ENCODE results near the gene SAMD7. TPM values are rescaled to one million over a fixed set of nuclear protein-coding genes. Genes with fewer than 3 reads are reported as not detected.

The SAMD7 gene
- total and polyA plus RNA-seq, 9 of the 15 experiments (the other 6 are each of a cell fraction or from before 2014, with no cell fraction given), result not detected

DNA sequence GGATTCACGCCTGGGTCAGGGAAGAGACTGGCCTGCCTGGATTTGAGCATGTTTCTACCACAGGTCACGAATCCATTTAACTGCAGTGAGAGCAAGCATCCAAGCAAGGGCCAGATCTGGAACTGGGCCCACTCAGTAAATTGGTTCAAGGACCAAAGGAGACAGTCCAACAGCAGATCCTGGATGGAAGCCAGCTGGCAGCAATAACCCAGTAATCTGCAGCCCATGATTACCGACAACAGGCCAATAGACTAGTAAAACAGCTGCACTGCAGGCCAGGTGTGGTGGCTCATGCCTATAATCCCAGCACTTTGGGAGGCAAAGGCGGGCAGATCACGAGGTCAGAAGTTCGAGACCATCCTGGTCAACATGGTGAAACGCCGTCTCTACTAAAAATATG is 11.8 kb downstream of the SAMD7 start:
- Histone ChIP-seq H3K4me3 (no peak overlapping the region), H3K79me2 (ENCODE audit: control insufficient read depth, insufficient read depth, low read length) (no peaks in the 10 kb centered on the region), H3K4me2 (ENCODE audit: insufficient read depth, low read length) (no peak overlapping the region), H4K20me1 (replicated peaks; ENCODE audit: control insufficient read depth, insufficient read depth, low read length) (no peaks in the 10 kb centered on the region), H3K9me1 (ENCODE audit: control insufficient read depth, insufficient read depth, low read length) (no peaks in the 10 kb centered on the region), H3K36me3 (ENCODE audit: control insufficient read depth, insufficient read depth, low read length) (no peaks in the 10 kb centered on the region), H3K4me1 (replicated peaks in 1 of 2; ENCODE audit: control insufficient read depth in 2 of 2, insufficient read depth in 2 of 2, low read length in 2 of 2) (0 out of 5 replicates have a peak, but pooled peaks cover 0 to 3% of the 10 kb centered on the region in 2 experiments), H3K9me3 (replicated peaks; ENCODE audit: control insufficient read depth, insufficient read depth, low read depth, low read length) (no peaks in the 10 kb centered on the region), H3K27ac (ENCODE audit: extremely low read depth, low read depth, low read length) (no peak overlapping the region), H3K9ac (ENCODE audit: insufficient read depth in 1 of 2, low read depth in 2 of 2, low read length in 2 of 2) (no peak overlapping the region), H3K27me3 (ENCODE audit: control insufficient read depth in 2 of 2, insufficient read depth in 2 of 2, low read length in 2 of 2) (no peaks in the 10 kb centered on the region; a peak in 1 of 5 replicates), H2AFZ (ENCODE audit: low read depth, low read length) (no peak overlapping the region)
- CTCF ChIA-PET (ENCODE audit: low intra/inter-chr PET ratio), result no interaction called here
- WGBS (ENCODE audit: insufficient coverage, low coverage, missing lambda C conversion rate), result 35% methylated on average over 5 of the region's 8 CpGs
- ATAC-seq, result peak; percentile 35; the same call in 2 of the 3 replicates
- POLR2A ChIA-PET, result interaction anchor here (1.1 kb wide), 1 partner anchor 20 kb away, joined by 3 read pairs; no protein-coding TSS in a partner anchor
- in situ Hi-C loops (cut with MboI), result no loop called here
- DNase-seq (ENCODE audit: extremely low read depth in 1 of 4, low spot score in 3 of 4), result peak in 1 of 4 experiments; percentile 44
- no peak for FAIRE-seq
- no TSS peak for BruUV-seq (replicated peaks)
- intact Hi-C loops (cut with micrococcal nuclease), result no loop called here
- TF ChIP-seq, protein P1, sequence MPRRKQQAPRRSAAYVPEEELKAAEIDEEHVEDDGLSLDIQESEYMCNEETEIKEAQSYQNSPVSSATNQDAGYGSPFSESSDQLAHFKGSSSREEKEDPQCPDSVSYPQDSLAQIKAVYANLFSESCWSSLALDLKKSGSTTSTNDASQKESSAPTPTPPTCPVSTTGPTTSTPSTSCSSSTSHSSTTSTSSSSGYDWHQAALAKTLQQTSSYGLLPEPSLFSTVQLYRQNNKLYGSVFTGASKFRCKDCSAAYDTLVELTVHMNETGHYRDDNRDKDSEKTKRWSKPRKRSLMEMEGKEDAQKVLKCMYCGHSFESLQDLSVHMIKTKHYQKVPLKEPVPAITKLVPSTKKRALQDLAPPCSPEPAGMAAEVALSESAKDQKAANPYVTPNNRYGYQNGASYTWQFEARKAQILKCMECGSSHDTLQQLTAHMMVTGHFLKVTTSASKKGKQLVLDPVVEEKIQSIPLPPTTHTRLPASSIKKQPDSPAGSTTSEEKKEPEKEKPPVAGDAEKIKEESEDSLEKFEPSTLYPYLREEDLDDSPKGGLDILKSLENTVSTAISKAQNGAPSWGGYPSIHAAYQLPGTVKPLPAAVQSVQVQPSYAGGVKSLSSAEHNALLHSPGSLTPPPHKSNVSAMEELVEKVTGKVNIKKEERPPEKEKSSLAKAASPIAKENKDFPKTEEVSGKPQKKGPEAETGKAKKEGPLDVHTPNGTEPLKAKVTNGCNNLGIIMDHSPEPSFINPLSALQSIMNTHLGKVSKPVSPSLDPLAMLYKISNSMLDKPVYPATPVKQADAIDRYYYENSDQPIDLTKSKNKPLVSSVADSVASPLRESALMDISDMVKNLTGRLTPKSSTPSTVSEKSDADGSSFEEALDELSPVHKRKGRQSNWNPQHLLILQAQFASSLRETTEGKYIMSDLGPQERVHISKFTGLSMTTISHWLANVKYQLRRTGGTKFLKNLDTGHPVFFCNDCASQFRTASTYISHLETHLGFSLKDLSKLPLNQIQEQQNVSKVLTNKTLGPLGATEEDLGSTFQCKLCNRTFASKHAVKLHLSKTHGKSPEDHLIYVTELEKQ (CRISPR knock-in tag; IDR thresholded peaks at IDR 0.05), result no peak
- TF ChIP-seq RUNX1 (IDR thresholded peaks at IDR 0.05; ENCODE audit: low read depth) (no peak), MEF2D (tag; conservative IDR thresholded peaks at IDR 0.05; ENCODE audit: low read depth) (no peak), TBP (optimal IDR thresholded peaks at IDR 0.05; ENCODE audit: low read depth, low read length) (peak; percentile 35), CBFA2T2 (conservative IDR thresholded peaks at IDR 0.05) (peak; percentile 53), CBFA2T3 (IDR thresholded peaks at IDR 0.05) (peak; percentile 67), CTCFL (IDR thresholded peaks at IDR 0.05; ENCODE audit: borderline replicate concordance, insufficient read depth, low read depth, low read length, poor library complexity, severe bottlenecking) (no peak), ZNF449 (CRISPR knock-in tag; IDR thresholded peaks at IDR 0.05) (no peak), CHD4 (IDR thresholded peaks at IDR 0.05; ENCODE audit: insufficient read depth, insufficient replicate concordance, low read depth, low read length, poor library complexity, severe bottlenecking) (no peak), ETV6 (IDR thresholded peaks at IDR 0.05; ENCODE audit: borderline replicate concordance in 1 of 2, low read depth in 2 of 2, low read length in 1 of 2) (no peak), ETV6 (CRISPR knock-in tag; IDR thresholded peaks at IDR 0.05; ENCODE audit: borderline replicate concordance) (no peak), TAL1 (IDR thresholded peaks at IDR 0.05) (0 out of 2 replicates have a peak, but pooled peaks have one; percentile 31), MCM5 (IDR thresholded peaks at IDR 0.05; ENCODE audit: low read depth) (no peak), ARID1B (IDR thresholded peaks at IDR 0.05) (0 out of 2 replicates have a peak, but pooled peaks have one; percentile 19)

Data from K562 (cell line).